H4 (cell line): ENCODE results near the gene FNIP2. TPM values are rescaled to one million over a fixed set of nuclear protein-coding genes. Genes with fewer than 3 reads are reported as not detected.

Experiments used
- DNase-seq: peaks from one replicate; pipeline ENCODE4 v3.0.0-alpha.2; 2015; ENCODE audit warnings: low spot score
- total RNA-seq: library from RNA; depleted of rRNA; stranded (reverse); fragments of >200 nt; shearing (Covaris generic); gene quantifications from 2 replicates; pipeline ENCODE4 v1.2.3, GENCODE V29; 2014

Gene FNIP2
- total RNA-seq, 1 experiment from 2014 or later: 5.7 TPM

DNA sequence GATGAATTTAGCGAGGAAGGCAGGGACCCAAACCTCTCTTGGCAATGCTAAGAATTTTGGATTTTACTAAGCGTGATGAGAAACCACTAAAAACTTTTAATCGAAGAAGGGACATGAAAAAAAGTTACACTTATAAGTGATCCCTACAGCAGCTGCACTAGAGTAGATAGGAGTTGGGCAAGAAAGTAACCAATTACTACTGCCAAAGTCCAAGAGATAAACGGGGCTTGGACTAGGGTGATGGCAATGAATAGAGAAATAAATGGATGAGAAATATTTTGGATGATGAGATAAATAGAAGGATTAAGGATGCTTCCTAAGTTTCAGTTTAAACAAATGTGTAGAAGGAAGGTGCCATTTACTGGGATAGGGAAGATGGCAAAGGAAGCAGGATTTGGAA is 6.3 kb upstream of the FNIP2 start:
- DNase-seq: no peak

DNA sequence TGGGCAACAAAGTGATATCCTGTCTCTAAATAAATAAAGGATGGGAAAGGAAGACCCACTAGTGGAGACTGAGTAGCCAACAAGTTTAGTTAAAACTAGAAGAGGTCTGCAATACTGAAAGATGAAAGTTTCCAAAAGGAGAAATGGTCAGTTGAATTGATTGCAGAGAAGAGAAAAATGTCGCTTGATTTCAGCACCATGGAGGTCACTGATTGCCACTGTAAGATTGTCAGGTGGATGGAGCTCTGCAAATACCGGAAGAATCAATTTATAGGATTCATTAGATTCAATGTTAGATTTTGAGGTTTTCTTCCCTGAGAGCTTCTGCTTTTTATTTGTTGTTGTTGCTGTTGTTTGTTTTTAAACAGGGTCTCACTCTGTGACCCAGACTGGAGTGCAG is 5.4 kb upstream of the FNIP2 start:
- no peak for DNase-seq

DNA sequence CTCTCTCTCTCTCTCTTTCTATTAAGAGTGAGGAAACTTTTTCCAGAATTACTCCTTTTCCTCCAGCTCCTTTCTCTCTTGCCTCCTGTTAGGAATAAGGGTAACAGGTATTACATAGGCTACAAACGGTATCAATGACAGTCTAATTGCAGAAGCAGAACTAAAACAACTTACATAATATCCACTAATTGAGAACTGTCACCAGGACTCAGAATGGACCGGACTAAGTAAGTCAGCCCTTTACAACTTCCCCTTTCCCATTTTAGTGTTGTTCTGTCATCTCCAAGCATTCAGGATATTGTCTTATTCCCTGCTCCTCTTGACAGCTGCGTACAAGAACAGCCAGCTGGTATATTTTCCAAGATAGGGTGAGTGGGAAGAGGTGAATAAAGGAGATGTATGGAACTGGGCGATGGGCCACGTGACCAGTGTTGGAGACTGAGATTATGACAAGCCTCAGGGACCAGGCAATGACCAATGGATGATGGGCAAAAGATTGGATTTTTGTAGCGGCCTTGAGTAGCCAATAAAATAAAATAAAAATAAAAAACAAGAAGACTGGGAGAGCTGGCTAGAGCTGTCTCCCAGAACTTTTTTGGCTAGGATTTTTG is 2.3 kb upstream of the FNIP2 start:
- DNase-seq: no peak

DNA sequence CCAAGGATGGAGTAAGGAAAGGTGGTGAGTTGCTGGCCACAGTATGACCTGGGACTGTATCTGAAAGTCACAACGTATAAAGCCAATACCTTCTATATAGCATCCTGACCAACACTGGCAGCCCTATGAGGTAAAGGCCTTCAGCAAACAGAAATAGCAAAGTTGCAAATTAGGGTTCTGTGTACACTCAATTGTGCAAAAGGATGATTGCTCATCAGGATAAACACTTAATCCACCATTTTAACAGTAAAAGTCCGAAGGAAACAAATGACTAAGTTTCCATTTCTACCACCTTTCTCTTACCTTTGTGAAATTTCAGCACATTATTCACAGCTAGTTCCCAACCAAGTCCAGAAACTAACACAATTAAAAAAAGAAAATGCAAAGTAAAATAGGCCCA is 1.4 kb upstream of the FNIP2 start:
- DNase-seq: no peak

DNA sequence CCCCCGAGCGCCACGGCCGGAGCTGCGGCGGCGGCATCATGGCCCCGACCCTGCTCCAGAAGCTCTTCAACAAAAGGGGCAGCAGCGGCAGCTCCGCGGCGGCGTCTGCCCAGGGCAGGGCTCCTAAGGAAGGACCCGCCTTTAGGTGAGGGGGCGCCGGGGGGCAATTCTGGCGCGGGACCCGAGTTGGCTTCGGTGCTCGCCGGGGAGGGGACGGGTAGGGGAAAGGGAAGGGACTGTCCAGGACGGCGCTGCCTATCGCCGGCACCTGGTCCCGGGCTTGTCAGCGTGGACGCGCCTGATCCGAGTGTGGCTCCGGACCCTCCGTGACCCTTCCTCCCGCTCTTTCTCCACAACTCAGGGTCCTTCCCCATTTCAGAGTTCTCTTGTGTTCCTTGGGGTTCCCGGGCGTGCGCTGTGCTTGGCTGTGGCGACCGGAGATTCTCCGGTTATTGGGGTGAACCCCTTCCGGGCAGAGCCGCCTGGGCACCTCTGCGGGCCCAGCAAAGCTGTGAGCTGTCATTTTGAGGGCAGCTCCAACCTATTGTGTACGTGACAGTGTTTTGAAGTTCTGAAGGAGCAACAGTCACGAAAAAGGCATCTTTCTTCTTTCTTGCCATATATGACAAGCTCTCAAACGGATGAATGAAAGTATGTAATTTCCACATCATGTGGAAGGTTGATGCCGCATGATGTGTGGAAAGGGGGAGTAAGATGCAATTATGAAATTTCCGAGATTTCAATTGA is 522 bp downstream of the FNIP2 start:
- no peak for DNase-seq

DNA sequence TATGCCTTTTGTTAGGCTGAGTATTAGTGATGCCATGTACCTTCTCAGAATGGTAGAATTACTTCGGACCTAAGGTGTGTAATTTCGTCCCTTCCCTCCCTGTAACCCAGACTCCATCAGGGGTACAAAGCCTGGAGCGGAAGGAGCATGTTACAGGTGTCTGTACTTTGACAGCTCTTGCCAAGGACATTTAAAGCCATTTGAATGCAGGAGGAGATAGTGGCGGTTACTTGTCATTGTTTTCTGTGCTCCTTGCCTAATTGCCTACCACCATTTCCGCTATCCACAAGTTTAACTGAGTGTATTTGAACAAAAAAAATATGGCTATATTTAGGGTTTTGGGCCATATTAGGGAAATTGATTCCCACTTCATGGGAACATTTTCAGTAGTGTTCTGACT is 1.8 kb downstream of the FNIP2 start:
- no peak for DNase-seq

DNA sequence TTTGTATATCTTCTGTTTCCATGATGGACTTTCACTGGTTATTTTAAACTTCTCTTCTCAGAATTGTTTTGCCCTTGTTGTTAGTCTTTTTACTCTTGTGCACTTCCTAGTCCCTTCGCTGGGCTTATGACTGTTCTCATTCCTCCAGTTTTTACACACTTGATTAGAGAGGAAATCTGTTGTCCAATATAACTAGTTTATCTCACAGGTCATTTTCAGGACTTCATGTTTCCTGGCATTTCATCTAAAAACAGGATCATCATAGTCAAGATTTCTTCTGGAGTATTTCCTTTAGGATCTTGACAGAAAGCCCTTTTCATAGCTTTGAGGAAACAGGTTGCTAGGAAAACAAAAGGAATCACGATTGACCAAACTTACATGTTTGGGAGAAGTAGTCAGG is 3.0 kb downstream of the FNIP2 start:
- DNase-seq: no peak

DNA sequence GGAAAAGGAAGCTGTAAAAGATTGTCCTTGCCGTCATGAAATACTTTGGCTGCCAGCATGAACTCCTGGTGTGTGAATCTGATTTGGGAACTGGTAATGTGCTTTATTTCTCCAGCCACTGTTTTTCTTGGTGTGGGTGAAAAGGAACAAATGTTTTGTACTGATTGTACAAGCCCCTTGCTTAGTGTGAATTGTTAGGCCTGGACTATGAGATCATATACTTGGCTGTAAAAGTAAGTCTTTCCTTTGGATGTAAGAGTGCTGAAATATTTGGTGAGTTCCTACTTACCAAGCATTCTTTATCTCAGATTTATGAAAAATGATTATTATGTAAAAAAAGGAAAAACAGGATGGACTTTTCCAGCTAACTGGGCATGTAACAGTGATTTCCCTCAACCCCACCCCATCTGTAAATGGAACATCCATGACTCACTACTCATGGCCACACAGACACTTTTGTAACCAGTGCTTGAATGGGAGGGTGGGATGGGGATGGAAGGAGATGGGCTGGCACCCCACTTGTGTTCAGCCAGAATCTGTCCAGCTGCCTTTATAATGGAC is 6.3 kb downstream of the FNIP2 start:
- no peak for DNase-seq

DNA sequence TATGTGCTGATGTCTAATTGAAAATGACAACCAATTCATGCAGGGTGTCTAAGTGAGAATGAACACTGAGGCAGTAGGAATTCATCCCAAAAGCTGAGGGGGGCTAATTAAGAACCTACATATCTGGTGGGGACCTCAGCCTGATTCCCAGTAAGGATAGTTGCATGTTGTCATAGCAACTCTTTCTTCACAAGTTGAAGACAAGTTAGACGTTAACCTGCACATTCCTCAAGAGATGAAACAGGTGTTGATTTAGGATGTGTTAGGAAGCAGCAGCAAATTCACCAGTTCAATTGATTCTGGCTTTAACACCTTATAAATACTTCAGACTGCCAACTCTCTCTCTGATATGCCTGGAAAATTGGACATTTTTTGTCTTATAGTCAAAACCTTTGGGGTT is 7.3 kb downstream of the FNIP2 start:
- DNase-seq: no peak

DNA sequence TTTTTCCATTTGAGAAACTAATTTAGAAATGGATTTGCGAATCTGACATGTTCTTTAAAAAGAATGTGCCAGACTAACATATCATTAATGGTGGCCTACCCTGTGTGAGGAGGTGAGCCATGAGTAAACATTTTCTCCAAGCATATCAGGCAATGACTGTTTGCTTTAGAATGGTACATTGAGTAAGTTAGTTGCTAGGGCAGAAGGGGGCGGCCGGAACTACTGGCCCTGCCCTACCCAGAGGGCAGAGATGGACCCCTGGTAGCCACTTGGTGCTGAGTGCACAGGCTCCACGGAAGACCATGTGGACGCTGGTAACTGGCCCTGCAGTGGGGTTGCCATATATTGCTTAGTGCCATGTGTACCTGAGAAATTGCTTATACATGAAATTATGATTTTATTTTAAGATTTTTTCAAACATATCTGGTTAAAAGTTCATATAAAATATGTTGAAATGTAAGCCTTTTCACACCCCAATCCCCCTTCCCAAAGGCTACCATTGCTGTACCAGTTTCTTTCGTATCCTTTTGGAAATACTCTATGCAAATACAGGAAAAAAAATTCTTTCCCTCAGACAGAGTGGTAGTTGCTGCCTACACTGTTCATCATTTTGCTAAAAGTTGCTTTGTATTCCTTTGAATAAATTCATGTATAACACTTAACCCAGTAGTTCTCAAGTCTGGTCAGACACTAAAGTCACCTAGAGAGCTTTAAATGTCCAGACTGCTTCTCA is 8.8 kb downstream of the FNIP2 start:
- DNase-seq: no peak

DNA sequence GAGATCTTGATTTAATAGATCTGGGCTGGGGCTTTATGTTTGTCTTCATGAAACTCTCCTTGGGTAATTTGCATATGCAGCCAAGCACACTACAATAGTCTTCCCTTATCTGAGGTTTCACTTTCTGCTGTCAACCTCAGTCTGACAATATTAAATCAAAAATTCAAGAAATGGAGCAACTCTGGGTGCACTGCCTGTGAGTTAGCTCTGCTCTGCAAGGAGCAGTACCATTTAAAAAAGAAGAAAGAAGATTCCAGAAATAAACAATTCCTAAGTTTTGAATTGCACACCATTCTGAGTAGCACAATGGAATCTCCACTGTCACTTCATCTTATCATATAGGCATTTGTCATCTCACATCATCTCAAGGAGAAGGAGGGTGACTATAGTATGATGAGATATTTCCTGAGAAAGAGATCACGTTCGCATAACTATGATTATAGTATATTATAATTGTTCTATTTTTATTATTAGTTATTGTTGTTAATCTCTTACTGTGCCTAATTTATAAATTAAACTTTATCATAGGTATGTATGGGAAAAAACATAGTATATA is 9.4 kb downstream of the FNIP2 start:
- no peak for DNase-seq

DNA sequence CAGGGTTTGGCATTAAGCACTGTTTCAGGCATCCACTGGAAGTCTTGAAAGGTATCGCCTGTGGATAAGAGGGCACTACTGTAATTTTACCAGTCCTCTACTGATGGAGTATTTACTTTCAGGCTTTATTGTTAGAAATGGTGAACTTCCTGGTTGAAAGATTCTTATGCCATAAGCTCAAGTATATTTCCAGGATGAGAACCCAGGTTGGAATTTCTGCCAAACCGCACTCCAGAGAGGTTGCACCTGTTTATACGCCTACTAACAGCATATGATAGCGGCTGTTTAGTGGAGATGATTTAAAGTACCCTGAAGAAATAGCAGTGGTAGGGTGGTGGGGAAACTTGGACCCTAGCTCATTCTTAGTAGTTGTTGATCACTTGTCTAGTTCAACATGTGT is 9.9 kb downstream of the FNIP2 start:
- no peak for DNase-seq

DNA sequence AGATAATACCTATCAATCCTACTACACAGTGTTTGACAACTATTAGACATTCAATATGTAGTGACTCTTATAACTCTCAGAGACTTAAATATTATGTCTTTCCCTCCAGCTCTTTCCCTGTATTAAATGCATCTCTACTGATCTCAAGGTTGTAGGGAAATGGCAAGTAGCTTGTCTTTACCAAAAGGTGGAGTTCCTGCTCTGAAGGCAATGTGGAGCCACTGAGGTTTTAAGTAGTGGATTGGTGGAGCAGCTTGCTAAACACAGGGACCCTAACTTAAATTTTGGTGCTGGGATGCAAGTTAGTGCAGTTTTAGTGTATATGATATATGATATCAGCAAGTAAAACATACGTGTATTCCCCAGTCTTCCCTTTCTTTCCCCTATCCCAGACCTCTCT is 13.1 kb downstream of the FNIP2 start:
- DNase-seq: no peak

DNA sequence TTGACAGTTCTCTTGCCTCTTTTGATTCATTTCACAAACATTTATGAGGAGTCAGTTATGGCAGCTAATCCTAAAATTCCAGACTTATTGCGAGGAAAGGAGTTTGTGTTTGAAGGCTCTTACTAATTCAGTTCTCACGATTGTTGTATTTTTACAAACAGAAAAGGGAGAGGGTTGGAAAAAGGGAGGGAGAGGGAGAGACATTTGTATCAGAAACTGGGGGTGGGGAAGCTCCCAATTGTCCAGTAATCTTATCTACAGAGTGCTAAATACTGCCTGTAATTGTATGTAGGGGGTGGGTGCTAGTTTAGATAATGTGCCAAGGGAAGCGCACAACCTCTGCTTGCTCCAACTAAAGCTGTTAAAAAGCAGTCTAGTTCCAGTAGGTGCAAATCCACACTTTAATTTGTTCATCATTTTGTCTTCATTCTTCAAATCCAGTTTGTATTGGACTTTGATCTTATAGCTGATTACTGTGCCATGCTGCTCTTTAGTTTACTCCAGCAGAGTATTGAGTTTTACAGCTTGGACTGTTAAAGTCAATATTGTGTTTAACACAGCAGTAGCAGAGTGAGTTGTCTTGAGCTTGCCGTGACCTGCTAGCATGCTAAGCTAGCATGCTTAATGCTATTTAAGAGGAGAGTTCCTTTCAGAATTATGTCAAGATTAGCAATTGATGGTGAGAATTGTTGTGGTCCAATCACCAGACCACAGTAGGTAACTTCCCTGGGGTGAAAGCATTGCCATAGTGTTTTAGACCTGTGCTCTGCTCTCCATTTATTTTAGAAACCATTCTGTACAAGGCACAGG is 13.9 kb downstream of the FNIP2 start:
- no peak for DNase-seq

DNA sequence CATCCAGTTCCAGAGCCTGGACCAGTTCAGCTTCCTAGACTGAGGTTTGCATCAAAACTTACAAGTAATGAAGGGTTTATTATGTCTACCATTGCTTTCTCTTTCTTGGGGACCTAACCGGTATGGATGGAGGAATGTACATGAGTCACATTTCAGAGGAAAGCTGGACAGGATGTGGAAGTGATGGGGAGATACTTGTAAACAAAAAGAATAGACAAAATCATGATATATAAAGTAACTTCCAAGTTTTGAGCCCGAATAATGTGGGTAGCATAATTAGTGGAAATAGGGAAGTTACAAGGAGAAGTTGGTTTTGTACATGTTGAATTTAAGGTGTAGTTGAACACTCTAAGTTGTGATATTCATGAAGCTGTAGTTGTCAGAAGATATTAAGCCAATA is 15.0 kb downstream of the FNIP2 start:
- DNase-seq: peak; percentile 38

DNA sequence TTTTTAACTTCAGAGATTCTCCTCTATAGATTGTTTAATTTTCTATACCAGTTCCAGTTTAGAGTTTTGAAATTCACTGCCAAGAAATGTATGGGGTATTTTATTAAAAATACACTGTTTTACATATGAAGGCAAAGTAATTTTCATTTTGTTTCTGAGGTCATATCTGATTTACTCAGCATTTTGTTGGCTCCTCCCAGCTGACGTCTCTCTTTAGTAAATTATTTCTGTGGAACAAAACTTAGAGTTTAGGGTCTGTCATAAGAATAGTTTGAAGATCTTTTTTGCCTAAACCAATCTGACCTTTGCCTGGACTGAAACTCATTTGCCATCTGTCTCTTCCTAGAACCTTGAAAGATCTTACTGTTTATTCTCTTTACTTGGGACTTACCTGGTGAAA is 16.9 kb downstream of the FNIP2 start:
- DNase-seq: no peak

DNA sequence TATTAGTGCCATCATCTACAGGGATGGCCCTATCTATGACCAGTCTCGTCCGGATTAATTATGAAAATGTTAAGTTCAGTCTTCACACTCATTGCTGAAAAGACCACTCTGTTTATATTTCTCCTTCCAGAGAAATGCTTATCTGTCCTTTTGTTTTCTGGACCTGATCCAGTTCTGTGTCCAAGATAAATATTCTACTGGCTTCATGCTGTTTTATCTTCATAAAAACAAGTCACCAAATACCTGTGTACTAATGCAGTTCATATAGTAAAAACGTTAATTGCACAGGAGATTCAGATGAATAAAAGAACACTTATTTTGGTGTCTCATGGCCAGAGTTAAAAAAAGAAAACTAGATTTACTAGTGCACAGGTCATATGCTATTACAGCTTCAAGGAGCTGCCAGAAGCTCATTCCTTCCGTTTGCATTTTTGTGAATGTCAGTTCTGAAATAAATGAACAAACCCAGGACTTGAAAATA is 17.3 kb downstream of the FNIP2 start:
- DNase-seq: no peak

DNA sequence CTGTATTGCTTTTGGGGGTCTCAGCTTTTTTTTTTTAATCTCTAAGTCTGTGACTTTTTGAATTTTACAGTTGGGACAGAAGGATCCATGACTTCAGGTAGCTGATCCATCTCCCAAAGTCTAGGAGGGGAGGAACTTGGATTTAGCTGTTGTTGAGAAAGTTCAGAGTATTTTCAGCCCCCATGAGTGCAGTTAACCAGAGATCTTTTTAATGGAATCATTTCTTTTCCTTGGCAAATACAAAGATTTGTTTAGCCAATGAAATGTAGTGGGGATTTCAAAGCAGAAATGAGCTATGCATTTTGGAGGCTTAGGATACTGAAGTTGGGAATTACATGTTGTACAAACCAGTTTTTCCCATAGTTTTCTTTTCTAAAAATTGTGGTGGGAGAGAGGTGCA is 18.1 kb downstream of the FNIP2 start:
- DNase-seq: no peak

DNA sequence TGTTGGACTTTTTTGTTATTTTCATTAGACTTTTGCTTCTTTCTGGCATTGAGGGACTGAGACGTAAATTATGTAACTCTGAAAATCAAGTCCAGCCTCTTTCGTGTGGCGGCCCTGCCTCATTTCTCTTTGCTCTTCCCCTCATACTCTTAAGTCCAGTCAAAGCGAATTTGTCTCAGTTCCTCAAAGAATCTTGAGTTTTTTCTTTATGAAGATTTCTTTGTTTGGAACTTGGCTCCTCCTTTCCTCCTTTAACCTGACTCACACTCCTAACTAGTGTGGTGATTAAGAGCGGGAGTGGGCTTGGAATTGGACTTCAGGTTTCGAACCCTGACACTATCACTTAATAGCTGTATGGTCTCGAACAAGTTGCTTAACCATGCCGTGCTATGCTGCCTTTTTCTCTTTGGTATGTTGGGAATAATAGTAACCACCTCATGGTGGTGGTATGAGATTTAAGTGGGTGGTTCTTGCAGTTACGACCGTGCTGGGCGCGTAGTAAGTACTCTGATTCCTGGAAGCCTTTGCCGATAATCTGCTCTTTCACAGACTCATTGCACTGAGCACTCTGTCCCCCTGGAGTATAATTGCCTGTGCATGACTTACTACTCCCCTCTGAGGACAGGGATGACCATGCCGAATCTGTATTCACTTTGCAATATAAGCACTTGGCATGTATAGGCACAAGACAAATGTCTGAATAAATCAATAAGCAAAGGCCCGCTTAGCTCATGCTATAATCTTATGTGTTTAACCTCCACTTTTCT is 19.1 kb downstream of the FNIP2 start:
- DNase-seq: no peak

DNA sequence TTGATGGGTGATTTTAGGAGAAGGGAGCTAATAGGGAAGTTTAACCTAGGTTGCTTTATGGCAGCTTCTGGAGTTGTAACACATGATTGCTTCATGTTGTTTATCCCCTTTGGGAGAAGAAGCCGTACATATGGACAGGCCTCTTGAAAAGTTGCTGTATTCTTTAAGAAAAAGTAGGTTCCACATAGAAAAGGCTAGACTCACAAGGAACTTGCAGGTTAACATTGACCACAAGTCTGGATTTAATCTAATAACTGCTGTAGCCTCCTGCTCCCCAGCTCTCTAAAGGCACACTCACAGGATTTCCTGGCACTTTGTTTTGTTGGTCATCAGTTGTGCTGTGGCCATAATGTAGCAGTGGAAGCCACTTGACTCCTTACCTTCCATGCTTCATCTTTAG is 19.7 kb downstream of the FNIP2 start:
- no peak for DNase-seq

DNA sequence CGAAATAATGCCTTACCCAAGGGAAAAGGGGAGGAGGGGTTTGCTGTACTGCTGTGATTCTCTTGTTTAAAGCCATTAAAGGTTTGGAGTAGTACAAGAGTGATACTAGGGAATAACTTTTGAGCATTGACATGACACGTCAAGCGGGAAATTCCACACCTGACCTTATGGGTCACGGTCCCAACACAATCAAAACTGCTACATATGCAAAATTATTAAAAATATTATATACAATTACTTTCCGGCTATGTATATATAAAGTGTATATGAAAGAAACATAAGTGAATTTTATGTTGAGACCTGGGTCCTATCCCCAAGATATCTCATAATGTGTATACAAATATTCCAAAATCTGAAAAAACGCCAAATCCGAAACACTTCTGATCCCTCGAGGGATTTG is 21.0 kb downstream of the FNIP2 start:
- no peak for DNase-seq
